ENCODE measurements around the gene INMT.

INMT gene

GRCh38 chr7:30752484-30752883 lies 549 bp downstream of the INMT start:
- DNase-seq (no peak), ATAC-seq (replicated peaks) (no peak)
- Mint-ChIP-seq H3K27me3 (peaks cover 5 to 8% of the 10 kb centered on the region in 2 donors), H3K4me3 (no peak overlapping the region), H3K36me3 (no peaks in the 10 kb centered on the region), H3K9me3 (peaks cover 8 to 11% of the 10 kb centered on the region in 2 donors), H3K4me1 (no peaks in the 10 kb centered on the region), H3K27ac (no peak overlapping the region)

DNA sequence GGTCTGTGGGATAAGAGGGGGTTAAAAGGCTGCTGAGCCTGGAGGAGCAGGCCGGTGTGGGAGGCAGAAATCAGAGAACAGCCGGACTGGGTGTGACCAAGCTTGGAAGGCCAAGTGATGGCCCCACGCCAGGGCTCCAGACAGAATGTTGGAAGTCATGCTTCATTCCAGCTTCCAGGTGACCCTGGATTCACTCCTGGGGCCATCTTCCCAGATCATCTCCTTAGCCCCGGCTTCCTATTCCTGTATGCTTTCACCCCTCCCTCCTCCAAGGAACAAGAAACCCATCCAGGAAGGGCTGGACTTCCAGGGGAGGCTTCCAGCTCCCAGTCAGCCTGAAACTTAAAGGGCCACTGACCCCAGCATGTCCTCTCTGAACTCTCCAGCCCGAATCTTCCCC lies 1.0 kb downstream of the INMT start:
- ATAC-seq (replicated peaks) = no peak
- H3K4me3 Mint-ChIP-seq = no peak overlapping the region
- no peak for DNase-seq
- H3K9me3 Mint-ChIP-seq = peaks cover 8 to 11% of the 10 kb centered on the region in 2 donors
- H3K36me3 Mint-ChIP-seq = no peaks in the 10 kb centered on the region
- H3K4me1 Mint-ChIP-seq = no peaks in the 10 kb centered on the region
- no peak overlapping the region for H3K27ac Mint-ChIP-seq
- peaks cover 8 to 10% of the 10 kb centered on the region in 2 donors for H3K27me3 Mint-ChIP-seq

- Mint-ChIP-seq H3K27me3 (peaks cover 14% of the 10 kb centered on the region in 2 donors), H3K9me3 (peaks cover 8 to 11% of the 10 kb centered on the region in 2 donors), H3K36me3 (no peaks in the 10 kb centered on the region), H3K4me3 (no peak overlapping the region), H3K27ac (no peak overlapping the region), H3K4me1 (no peaks in the 10 kb centered on the region)
- DNase-seq = no peak
- ATAC-seq (replicated peaks) = no peak
These were observed 2.5 kb downstream of the INMT start for GRCh38 chr7:30754315-30754877.

DNA sequence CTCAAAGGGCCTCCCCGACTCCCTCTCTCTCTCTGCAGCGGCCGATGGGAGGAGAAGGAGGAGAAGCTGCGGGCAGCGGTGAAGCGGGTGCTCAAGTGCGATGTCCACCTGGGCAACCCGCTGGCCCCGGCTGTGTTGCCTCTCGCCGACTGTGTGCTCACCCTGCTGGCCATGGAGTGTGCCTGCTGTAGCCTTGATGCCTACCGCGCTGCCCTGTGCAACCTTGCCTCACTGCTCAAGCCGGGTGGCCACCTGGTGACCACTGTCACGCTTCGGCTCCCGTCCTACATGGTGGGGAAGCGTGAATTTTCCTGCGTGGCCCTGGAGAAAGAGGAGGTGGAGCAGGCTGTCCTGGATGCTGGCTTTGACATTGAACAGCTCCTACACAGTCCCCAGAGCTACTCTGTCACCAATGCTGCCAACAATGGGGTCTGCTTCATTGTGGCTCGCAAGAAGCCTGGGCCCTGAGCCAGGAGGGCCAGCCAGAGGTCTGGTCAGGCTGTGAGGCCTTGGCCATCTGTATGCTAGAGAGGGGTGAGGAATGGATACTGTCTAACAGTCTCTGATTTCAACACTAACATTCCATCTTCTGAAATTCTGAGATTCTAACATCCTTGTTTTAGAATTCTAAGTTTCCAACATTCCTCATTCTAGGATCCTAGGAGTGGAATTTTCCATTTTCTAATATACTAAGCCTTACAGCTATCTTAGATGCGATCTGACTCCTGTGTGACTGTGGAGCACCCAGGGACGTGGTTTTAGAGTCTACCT lies 3.6 kb downstream of the INMT start:
- no peaks in the 10 kb centered on the region for H3K36me3 Mint-ChIP-seq
- H3K27ac Mint-ChIP-seq = no peak overlapping the region
- ATAC-seq (replicated peaks) (no peak), DNase-seq (no peak)
- no peak overlapping the region for H3K4me3 Mint-ChIP-seq
- H3K4me1 Mint-ChIP-seq = no peaks in the 10 kb centered on the region
- H3K9me3 Mint-ChIP-seq = peaks cover 4% of the 10 kb centered on the region in 2 donors
- peaks cover 20 to 22% of the 10 kb centered on the region in 2 donors for H3K27me3 Mint-ChIP-seq

- Mint-ChIP-seq H3K4me1 (no peaks in the 10 kb centered on the region), H3K36me3 (no peaks in the 10 kb centered on the region), H3K9me3 (peaks cover 0 to 4% of the 10 kb centered on the region in 2 donors), H3K27me3 (peaks cover 20 to 22% of the 10 kb centered on the region in 2 donors), H3K4me3 (no peak overlapping the region), H3K27ac (no peak overlapping the region)
- no peak for DNase-seq
- ATAC-seq (replicated peaks) = no peak
These were observed 5.4 kb downstream of the INMT start for GRCh38 chr7:30757342-30757692.

DNA sequence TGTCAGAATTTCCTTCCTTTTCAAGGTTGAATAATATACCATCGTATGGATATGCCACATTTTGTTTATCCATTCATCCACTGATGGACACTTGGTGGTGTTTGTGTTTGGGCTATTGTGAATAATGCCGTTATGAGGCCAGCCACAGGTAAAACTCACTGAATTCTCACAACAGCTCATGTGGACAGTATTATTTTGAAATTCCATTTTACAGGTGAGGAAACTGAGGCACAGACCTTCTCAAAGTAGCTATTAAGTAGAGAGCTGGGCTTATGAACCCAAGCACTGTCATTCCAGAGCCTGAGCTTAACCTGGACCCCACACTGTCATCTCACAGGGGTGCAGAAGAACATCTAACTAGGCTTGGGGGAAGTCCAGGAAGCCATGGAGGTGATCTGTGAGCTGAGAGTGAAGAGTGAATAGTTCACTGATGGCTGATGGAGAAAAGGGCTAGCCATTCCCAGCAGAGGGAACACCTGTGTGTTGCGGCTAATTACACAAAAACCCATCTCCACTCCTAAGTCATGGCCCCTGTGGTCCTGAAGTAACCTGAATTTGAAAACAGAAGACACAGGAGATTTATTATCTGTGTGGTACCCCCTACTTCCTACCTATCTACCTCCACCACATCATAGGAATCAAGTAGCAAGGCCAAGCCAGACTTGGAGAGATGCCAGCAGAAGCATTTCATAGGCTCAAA lies 8.7 kb downstream of the INMT start:
- ATAC-seq (replicated peaks) (no peak), DNase-seq (no peak)
- Mint-ChIP-seq H3K27me3 (peaks cover 16 to 22% of the 10 kb centered on the region in 2 donors), H3K9me3 (no peaks in the 10 kb centered on the region), H3K27ac (no peak overlapping the region), H3K4me3 (no peak overlapping the region), H3K36me3 (no peaks in the 10 kb centered on the region), H3K4me1 (no peaks in the 10 kb centered on the region)

GRCh38 chr7:30761214-30762156 lies 9.6 kb downstream of the INMT start:
- H3K36me3 Mint-ChIP-seq = no peaks in the 10 kb centered on the region
- DNase-seq (no peak), ATAC-seq (replicated peaks) (no peak)
- H3K27me3 Mint-ChIP-seq = peaks cover 16 to 22% of the 10 kb centered on the region in 2 donors
- H3K9me3 Mint-ChIP-seq = no peaks in the 10 kb centered on the region
- H3K27ac Mint-ChIP-seq = no peak overlapping the region
- no peak overlapping the region for H3K4me3 Mint-ChIP-seq
- no peaks in the 10 kb centered on the region for H3K4me1 Mint-ChIP-seq

DNA sequence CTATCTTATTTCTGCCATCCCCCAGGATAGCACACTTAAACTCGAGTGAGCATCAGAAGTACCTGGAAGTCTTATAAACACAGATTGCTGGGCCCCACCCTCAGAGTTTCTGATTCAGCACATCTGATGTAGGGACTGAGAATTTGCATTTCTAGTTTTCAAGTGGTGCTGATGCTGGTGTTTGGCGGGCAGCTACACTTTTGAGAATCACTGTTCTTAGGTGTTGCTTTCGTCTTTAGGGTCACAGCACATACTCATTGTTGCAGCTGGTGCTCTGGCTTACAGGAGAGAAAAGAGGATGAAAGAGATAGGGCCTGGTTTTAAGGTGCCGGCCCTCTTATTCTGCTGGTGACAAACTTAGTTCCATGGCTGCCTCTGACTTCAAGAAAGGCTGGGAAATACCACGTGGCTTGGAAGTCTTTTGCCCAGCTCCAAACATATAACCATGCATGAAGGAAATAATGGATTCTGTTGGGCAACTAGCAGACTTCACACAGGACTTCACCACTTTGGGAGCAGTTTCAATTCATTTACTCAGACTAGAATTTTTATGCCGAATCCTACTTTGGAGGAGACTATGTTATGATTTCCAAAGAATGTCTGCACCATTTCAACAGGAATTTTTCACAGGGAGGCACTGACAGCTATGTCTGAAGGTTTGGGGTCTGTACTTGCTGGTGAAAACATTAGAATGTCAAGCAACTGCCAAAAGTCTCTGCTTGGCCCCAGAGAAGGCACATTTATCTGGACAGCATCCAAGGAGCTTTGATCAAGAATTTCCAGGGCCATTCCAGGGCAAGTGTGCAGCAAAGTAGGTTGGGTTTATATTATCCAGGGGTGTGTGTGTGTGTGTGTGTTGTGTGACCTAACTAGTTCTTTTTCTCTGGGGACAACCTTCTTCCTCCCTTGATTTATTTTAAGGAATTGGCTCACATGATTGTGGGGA lies 12.4 kb downstream of the INMT start:
- Mint-ChIP-seq H3K4me1 (no peaks in the 10 kb centered on the region), H3K27me3 (peaks cover 7 to 9% of the 10 kb centered on the region in 2 donors), H3K9me3 (no peaks in the 10 kb centered on the region), H3K27ac (no peak overlapping the region), H3K36me3 (no peaks in the 10 kb centered on the region), H3K4me3 (no peak overlapping the region)
- DNase-seq (no peak), ATAC-seq (replicated peaks) (no peak)

GRCh38 chr7:30765408-30765807 lies 13.5 kb downstream of the INMT start:
- ATAC-seq (replicated peaks) = no peak
- no peaks in the 10 kb centered on the region for H3K27me3 Mint-ChIP-seq
- DNase-seq = no peak
- H3K9me3 Mint-ChIP-seq = no peaks in the 10 kb centered on the region
- no peaks in the 10 kb centered on the region for H3K36me3 Mint-ChIP-seq
- H3K4me1 Mint-ChIP-seq = no peaks in the 10 kb centered on the region
- H3K4me3 Mint-ChIP-seq = no peak overlapping the region
- H3K27ac Mint-ChIP-seq = no peak overlapping the region

GRCh38 chr7:30770845-30771173 lies 18.9 kb downstream of the INMT start:
- Mint-ChIP-seq H3K4me1 (peaks cover 4% of the 10 kb centered on the region in 2 donors), H3K27me3 (no peaks in the 10 kb centered on the region), H3K27ac (no peak overlapping the region), H3K36me3 (no peaks in the 10 kb centered on the region), H3K4me3 (peak overlapping the region; percentile 83 to 85), H3K9me3 (no peaks in the 10 kb centered on the region)
- DNase-seq (no peak), ATAC-seq (replicated peaks) (no peak)

GRCh38 chr7:30771174-30771879 lies 19.4 kb downstream of the INMT start, which contains the start of gene MINDY4:
TSS of gene MINDY4 (plus strand) at chr7:30771417. CDS start at chr7:30771494, 77 bp downstream.
- Mint-ChIP-seq H3K4me3 (peak within 1 kb of the TSS; percentile 83 to 85), H3K36me3 (no peaks in the 10 kb centered on the region), H3K27me3 (no peaks in the 10 kb centered on the region), H3K27ac (peak within 1 kb of the TSS; percentile 80), H3K4me1 (peaks cover 4% of the 10 kb centered on the region in 2 donors), H3K9me3 (no peaks in the 10 kb centered on the region)
- peak; percentile 50 for DNase-seq
- ATAC-seq (replicated peaks) = peak; percentile 92 to 93

DNA sequence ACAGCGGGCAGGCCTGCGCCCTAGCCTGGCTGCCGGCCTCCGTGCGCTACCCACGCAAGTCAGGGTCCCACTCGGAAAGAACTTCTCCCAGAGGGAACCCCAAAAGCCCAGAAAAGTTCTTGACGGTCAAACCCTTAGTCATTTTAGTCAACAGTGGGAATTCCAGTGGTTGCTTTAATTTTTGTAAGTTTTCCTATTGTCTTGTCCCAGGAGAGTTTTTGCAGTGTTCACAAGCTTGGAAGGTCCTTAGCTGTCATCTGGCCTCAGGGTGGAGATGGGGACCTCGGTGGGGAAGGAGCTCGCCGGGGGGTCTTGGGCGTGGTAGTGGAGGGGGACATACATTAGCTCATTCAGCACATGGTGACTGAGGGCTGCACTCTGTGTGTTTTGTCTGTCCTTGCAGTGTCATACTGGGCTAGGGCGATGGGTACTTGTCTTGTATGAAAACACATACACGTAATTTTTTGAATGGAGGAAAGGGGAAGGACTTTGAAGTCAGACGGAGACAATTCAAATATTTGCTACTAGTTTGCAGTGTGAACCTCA lies 20.0 kb downstream of the INMT start:
- no peaks in the 10 kb centered on the region for H3K27me3 Mint-ChIP-seq
- DNase-seq = peak; percentile 4
- peak overlapping the region; percentile 80 for H3K27ac Mint-ChIP-seq
- peak; percentile 60 to 63 for ATAC-seq (replicated peaks)
- peak overlapping the region; percentile 83 to 85 for H3K4me3 Mint-ChIP-seq
- no peaks in the 10 kb centered on the region for H3K36me3 Mint-ChIP-seq
- peaks cover 4% of the 10 kb centered on the region in 2 donors for H3K4me1 Mint-ChIP-seq
- no peaks in the 10 kb centered on the region for H3K9me3 Mint-ChIP-seq
